Retinal pigment epithelial cell (primary cell): ENCODE results near the gene SLC49A3.

Source experiments
- DNase-seq: peaks from one replicate; pipeline ENCODE4 v3.0.0-alpha.2; 2010; ENCODE audit warnings: low read depth
- H3K4me3 ChIP-seq: 2 replicates; pipeline ENCODE4 v1.5.1; 2011; ENCODE audit warnings: mild to moderate bottlenecking, low read length, control low read depth, moderate library complexity
- CTCF ChIP-seq: conservative IDR thresholded peaks from 2 replicates; pipeline ENCODE4 v1.5.1; 2011; ENCODE audit warnings: low read depth, low read length, control low read depth, inconsistent platforms

SLC49A3 gene

GRCh38 chr4:657338-657833 lies 31.6 kb downstream of the SLC49A3 start:
- no peak for TF ChIP-seq CTCF
- no peak overlapping the region for H3K4me3 ChIP-seq
- no peak for DNase-seq

GRCh38 chr4:656436-657337 lies 32.3 kb downstream of the SLC49A3 start:
- DNase-seq = no peak
- H3K4me3 ChIP-seq = no peak overlapping the region
- TF ChIP-seq CTCF = no peak

- no peak for TF ChIP-seq CTCF
- H3K4me3 ChIP-seq = no peak overlapping the region
- DNase-seq = no peak
Measured at GRCh38 chr4:655464-656151, 33.3 kb downstream of the SLC49A3 start.

GRCh38 chr4:654871-655463 lies 34.0 kb downstream of the SLC49A3 start:
- no peak overlapping the region for H3K4me3 ChIP-seq
- TF ChIP-seq CTCF = no peak
- no peak for DNase-seq

GRCh38 chr4:654503-654845 lies 34.5 kb downstream of the SLC49A3 start:
- DNase-seq = no peak
- TF ChIP-seq CTCF = no peak
- no peak overlapping the region for H3K4me3 ChIP-seq

- TF ChIP-seq CTCF = no peak
- no peak for DNase-seq
- no peak overlapping the region for H3K4me3 ChIP-seq
Measured at GRCh38 chr4:653831-654502, 35.0 kb downstream of the SLC49A3 start.
